Body of pancreas (tissue), 4 donors: ENCODE data around the gene GLOD5. TPM values are rescaled to one million over a fixed set of nuclear protein-coding genes. Genes with fewer than 3 reads are reported as not detected.

Experiments used
- ATAC-seq: fragments of 150-250 bp; one replicate; pipeline ENCODE4 v1.9.1; 2016
- DNase-seq, 4 donors: peaks; one replicate each; pipeline ENCODE4 v3.0.0-alpha.2; 2019
- H3K27ac ChIP-seq, 4 donors: fragments of 200-600 bp; sonication (generic); 1 replicate in 3 of 4; 2 replicates in 1 of 4; pipeline versions ENCODE4 v1.5.1 to v1.6.1; 2016 to 2019; ENCODE audit warnings: mild to moderate bottlenecking in 1 of 4, mixed read lengths in 1 of 4, moderate library complexity in 1 of 4
- H3K27me3 ChIP-seq, 2 donors: fragments of 200-600 bp; sonication (generic); one replicate each; pipeline ENCODE4 v1.6.0; 2016; ENCODE audit warnings: mild to moderate bottlenecking in 1 of 2
- H3K36me3 ChIP-seq, 2 donors: fragments of 200-600 bp; sonication (generic); replicated peaks in 1 of 2; 2 replicates each; pipeline ENCODE4 v1.5.1; 2016; ENCODE audit warnings: low read depth in 2 of 2; ENCODE audit not compliant: insufficient read depth in 1 of 2
- H3K4me1 ChIP-seq: fragments of 200-600 bp; sonication (generic); one replicate; pipeline ENCODE4 v1.6.0; 2016
- H3K4me3 ChIP-seq, 2 donors: fragments of 200-600 bp; sonication (generic); 1 replicate in 1 of 2; 2 replicates in 1 of 2; pipeline ENCODE4 v1.5.1; 2016 to 2019
- H3K9me3 ChIP-seq, 3 donors: fragments of 200-600 bp; sonication (generic); 1 replicate in 2 of 3; 2 replicates in 1 of 3; pipeline ENCODE4 v1.5.1; 2016
- CTCF ChIP-seq, 7 experiments: fragments of 450-650 bp in 4 of 7; fragments of 200-600 bp in 3 of 7; sonication (generic) in 3 of 7; IDR thresholded peaks; one replicate each; pipeline ENCODE4 v1.5.1; 2016 to 2019; ENCODE audit warnings: antibody characterized with exemption in 7 of 7
- POLR2A ChIP-seq, 3 donors: fragments of 450-650 bp; IDR thresholded peaks; one replicate each; pipeline ENCODE4 v1.6.1; 2016; ENCODE audit warnings: antibody characterized with exemption in 3 of 3, mild to moderate bottlenecking in 2 of 3
- WGBS, 2 donors: methylation state at CpG; one replicate each; pipeline ENCODE4 v1.1.5; 2017; 5-methylcytosine and 5-hydroxymethylcytosine counted together
- intact Hi-C: fragments of 100-400 bp; cut with DNase I; formaldehyde crosslinking; loops from one replicate; pipeline ENCODE4 v1.15.1; 2023
- total RNA-seq, 2 donors: library from RNA; depleted of rRNA; stranded (reverse); fragments of >200 nt; gene quantifications; one replicate each; pipeline ENCODE4 v1.1.0, GENCODE V29; 2016

Gene GLOD5
- total RNA-seq, 2 donors from 2014 or later: not detected

- H3K27ac ChIP-seq: no peak overlapping the region
- H3K4me1 ChIP-seq: no peaks in the 10 kb centered on the region
- no peak for DNase-seq
- no peak for TF ChIP-seq POLR2A (IDR thresholded peaks at IDR 0.05)
- no peak for TF ChIP-seq CTCF (IDR thresholded peaks at IDR 0.05)
- 80% methylated on average over 1 to 2 of the region's 2 CpGs for WGBS, 2 donors
- intact Hi-C loops: no loop called here
- H3K9me3 ChIP-seq: no peaks in the 10 kb centered on the region
- H3K36me3 ChIP-seq: no peaks in the 10 kb centered on the region
- ATAC-seq: no peak
- no peak overlapping the region for H3K4me3 ChIP-seq
- H3K27me3 ChIP-seq: no peaks in the 10 kb centered on the region
Measured at GRCh38 chrX:48726596-48726995, 35.0 kb upstream of the GLOD5 start.

GRCh38 chrX:48728653-48729052 lies 32.9 kb upstream of the GLOD5 start:
- TF ChIP-seq POLR2A (IDR thresholded peaks at IDR 0.05) (no peak), CTCF (IDR thresholded peaks at IDR 0.05) (no peak)
- Histone ChIP-seq H3K9me3 (no peaks in the 10 kb centered on the region), H3K4me3 (no peak overlapping the region), H3K4me1 (no peaks in the 10 kb centered on the region), H3K36me3 (no peaks in the 10 kb centered on the region), H3K27me3 (no peaks in the 10 kb centered on the region), H3K27ac (no peak overlapping the region)
- DNase-seq (no peak), ATAC-seq (no peak)
- intact Hi-C loops: no loop called here

- Histone ChIP-seq H3K4me3 (no peak overlapping the region), H3K36me3 (no peaks in the 10 kb centered on the region), H3K4me1 (peaks cover 5% of the 10 kb centered on the region), H3K27me3 (no peaks in the 10 kb centered on the region), H3K27ac (no peak overlapping the region), H3K9me3 (no peaks in the 10 kb centered on the region)
- WGBS, 2 donors: 87 to 89% methylated on average over 1 of the region's 1 CpG
- ATAC-seq (no peak), DNase-seq (no peak)
- TF ChIP-seq POLR2A (IDR thresholded peaks at IDR 0.05) (no peak), CTCF (IDR thresholded peaks at IDR 0.05) (no peak)
- intact Hi-C loops: no loop called here
Measured at GRCh38 chrX:48736303-48736702, 25.2 kb upstream of the GLOD5 start.

GRCh38 chrX:48736878-48737212 lies 24.7 kb upstream of the GLOD5 start:
- Histone ChIP-seq H3K27me3 (no peaks in the 10 kb centered on the region), H3K27ac (peak overlapping the region in 2 of 4 donors; percentile 37 to 91), H3K4me1 (peaks cover 5% of the 10 kb centered on the region), H3K36me3 (no peaks in the 10 kb centered on the region), H3K4me3 (no peak overlapping the region), H3K9me3 (no peaks in the 10 kb centered on the region)
- ATAC-seq (no peak), DNase-seq (no peak)
- intact Hi-C loops: no loop called here
- 7 to 10% methylated on average over 2 to 10 of the region's 10 CpGs for WGBS, 2 donors
- TF ChIP-seq POLR2A (IDR thresholded peaks at IDR 0.05): no peak
- no peak for TF ChIP-seq CTCF (IDR thresholded peaks at IDR 0.05)

GRCh38 chrX:48737213-48737938 lies 24.2 kb upstream of the GLOD5 start:
- Histone ChIP-seq H3K9me3 (no peaks in the 10 kb centered on the region), H3K27ac (peak overlapping the region; percentile 74 to 93 (median 86)), H3K36me3 (no peaks in the 10 kb centered on the region), H3K27me3 (no peaks in the 10 kb centered on the region), H3K4me3 (peak overlapping the region in 1 of 2 donors; percentile 37), H3K4me1 (peaks cover 5% of the 10 kb centered on the region)
- peak; percentile 89 to 96 (median 92) for DNase-seq
- intact Hi-C loops: no loop called here
- TF ChIP-seq CTCF (IDR thresholded peaks at IDR 0.05): no peak
- peak; percentile 42 to 80 (median 75) for TF ChIP-seq POLR2A (IDR thresholded peaks at IDR 0.05)
- ATAC-seq: peak; percentile 100
- 0 to 1% methylated on average over 6 to 48 of the region's 48 CpGs for WGBS, 2 donors
